ENCODE measurements around the gene RFPL4AL1. TPM values are rescaled to one million over a fixed set of nuclear protein-coding genes. Genes with fewer than 3 reads are reported as not detected.

The RFPL4AL1 gene
- total RNA-seq, 1 experiment from 2014 or later: not detected

GRCh38 chr19:55813906-55814305 lies 45.0 kb downstream of the RFPL4AL1 start:
- no peaks in the 10 kb centered on the region for H3K36me3 ChIP-seq (ENCODE audit: control insufficient read depth in 1 of 2, insufficient read depth in 2 of 2, low read length in 2 of 2)
- H3K27ac ChIP-seq (ENCODE audit: low read depth, low read length): no peak overlapping the region
- no peak overlapping the region for H3K9ac ChIP-seq (ENCODE audit: low read length)
- H3K79me2 ChIP-seq (ENCODE audit: insufficient read depth, low read length): no peaks in the 10 kb centered on the region
- ChIA-PET CTCF (no interaction called here), POLR2A (no interaction called here), RAD21 (ENCODE audit: low non-redundant PET in 1 of 2, low total read pairs in 2 of 2, uncharacterized antibody in 2 of 2, unreplicated experiment in 2 of 2) (no interaction called here)
- H2AFZ ChIP-seq (ENCODE audit: low read depth, low read length, poor library complexity, severe bottlenecking): no peak overlapping the region
- H3K27me3 ChIP-seq (ENCODE audit: insufficient read depth, low read length): peaks cover 9% of the 10 kb centered on the region; the same call in 1 of the 2 replicates
- DNase-seq (ENCODE audit: low read depth, low spot score) (no peak), ATAC-seq (no peak)
- no peak overlapping the region for H3K4me3 ChIP-seq (replicated peaks in 1 of 2; ENCODE audit: low read depth in 1 of 2, low read length in 2 of 2)
- intact Hi-C loops (cut with micrococcal nuclease): loop anchor here (5.0 kb wide), 1 partner anchor 182 kb away; no protein-coding TSS in a partner anchor
- BruUV-seq (replicated peaks): no TSS peak
- H3K4me2 ChIP-seq (ENCODE audit: low read length): no peak overlapping the region
- no peaks in the 10 kb centered on the region for H3K9me2 ChIP-seq (ENCODE audit: insufficient read depth)
- TF ChIP-seq YY1 (IDR thresholded peaks at IDR 0.05; ENCODE audit: extremely low read depth, insufficient replicate concordance, low read depth, low read length) (no peak), ELF1 (IDR thresholded peaks at IDR 0.05; ENCODE audit: borderline replicate concordance, low read depth) (no peak), FOSL1 (IDR thresholded peaks at IDR 0.05; ENCODE audit: low read depth) (no peak), SRF (IDR thresholded peaks at IDR 0.05; ENCODE audit: low read depth) (no peak), EZH2 (IDR thresholded peaks at IDR 0.05) (no peak), ZNF274 (IDR thresholded peaks at IDR 0.05; ENCODE audit: low read depth, low read length) (no peak), TCF7L2 (IDR thresholded peaks at IDR 0.05; ENCODE audit: borderline replicate concordance, extremely low read depth, insufficient read depth, insufficient read length) (no peak), RAD21 (IDR thresholded peaks at IDR 0.05; ENCODE audit: low read depth) (no peak), SP1 (IDR thresholded peaks at IDR 0.05; ENCODE audit: low read depth) (no peak), POLR2A (IDR thresholded peaks at IDR 0.05; ENCODE audit: borderline replicate concordance, extremely low read depth, insufficient read depth, insufficient read length) (no peak), EZH2phosphoT487 (IDR thresholded peaks at IDR 0.05; ENCODE audit: borderline replicate concordance) (no peak), ZFX (IDR thresholded peaks at IDR 0.05) (no peak)
- TF ChIP-seq, protein P1, sequence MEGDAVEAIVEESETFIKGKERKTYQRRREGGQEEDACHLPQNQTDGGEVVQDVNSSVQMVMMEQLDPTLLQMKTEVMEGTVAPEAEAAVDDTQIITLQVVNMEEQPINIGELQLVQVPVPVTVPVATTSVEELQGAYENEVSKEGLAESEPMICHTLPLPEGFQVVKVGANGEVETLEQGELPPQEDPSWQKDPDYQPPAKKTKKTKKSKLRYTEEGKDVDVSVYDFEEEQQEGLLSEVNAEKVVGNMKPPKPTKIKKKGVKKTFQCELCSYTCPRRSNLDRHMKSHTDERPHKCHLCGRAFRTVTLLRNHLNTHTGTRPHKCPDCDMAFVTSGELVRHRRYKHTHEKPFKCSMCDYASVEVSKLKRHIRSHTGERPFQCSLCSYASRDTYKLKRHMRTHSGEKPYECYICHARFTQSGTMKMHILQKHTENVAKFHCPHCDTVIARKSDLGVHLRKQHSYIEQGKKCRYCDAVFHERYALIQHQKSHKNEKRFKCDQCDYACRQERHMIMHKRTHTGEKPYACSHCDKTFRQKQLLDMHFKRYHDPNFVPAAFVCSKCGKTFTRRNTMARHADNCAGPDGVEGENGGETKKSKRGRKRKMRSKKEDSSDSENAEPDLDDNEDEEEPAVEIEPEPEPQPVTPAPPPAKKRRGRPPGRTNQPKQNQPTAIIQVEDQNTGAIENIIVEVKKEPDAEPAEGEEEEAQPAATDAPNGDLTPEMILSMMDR (IDR thresholded peaks at IDR 0.05 in 2 of 3, conservative IDR thresholded peaks at IDR 0.05 in 1 of 3; ENCODE audit: borderline replicate concordance in 1 of 3, insufficient read depth in 1 of 3, low read depth in 2 of 3, low read length in 2 of 3): no peak
- TF ChIP-seq, protein P2, sequence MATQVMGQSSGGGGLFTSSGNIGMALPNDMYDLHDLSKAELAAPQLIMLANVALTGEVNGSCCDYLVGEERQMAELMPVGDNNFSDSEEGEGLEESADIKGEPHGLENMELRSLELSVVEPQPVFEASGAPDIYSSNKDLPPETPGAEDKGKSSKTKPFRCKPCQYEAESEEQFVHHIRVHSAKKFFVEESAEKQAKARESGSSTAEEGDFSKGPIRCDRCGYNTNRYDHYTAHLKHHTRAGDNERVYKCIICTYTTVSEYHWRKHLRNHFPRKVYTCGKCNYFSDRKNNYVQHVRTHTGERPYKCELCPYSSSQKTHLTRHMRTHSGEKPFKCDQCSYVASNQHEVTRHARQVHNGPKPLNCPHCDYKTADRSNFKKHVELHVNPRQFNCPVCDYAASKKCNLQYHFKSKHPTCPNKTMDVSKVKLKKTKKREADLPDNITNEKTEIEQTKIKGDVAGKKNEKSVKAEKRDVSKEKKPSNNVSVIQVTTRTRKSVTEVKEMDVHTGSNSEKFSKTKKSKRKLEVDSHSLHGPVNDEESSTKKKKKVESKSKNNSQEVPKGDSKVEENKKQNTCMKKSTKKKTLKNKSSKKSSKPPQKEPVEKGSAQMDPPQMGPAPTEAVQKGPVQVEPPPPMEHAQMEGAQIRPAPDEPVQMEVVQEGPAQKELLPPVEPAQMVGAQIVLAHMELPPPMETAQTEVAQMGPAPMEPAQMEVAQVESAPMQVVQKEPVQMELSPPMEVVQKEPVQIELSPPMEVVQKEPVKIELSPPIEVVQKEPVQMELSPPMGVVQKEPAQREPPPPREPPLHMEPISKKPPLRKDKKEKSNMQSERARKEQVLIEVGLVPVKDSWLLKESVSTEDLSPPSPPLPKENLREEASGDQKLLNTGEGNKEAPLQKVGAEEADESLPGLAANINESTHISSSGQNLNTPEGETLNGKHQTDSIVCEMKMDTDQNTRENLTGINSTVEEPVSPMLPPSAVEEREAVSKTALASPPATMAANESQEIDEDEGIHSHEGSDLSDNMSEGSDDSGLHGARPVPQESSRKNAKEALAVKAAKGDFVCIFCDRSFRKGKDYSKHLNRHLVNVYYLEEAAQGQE (IDR thresholded peaks at IDR 0.05; ENCODE audit: low read depth): no peak
- TF ChIP-seq, protein P3, sequence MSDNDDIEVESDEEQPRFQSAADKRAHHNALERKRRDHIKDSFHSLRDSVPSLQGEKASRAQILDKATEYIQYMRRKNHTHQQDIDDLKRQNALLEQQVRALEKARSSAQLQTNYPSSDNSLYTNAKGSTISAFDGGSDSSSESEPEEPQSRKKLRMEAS (IDR thresholded peaks at IDR 0.05): no peak
- H4K20me1 ChIP-seq (ENCODE audit: insufficient read depth): no peaks in the 10 kb centered on the region
- no peaks in the 10 kb centered on the region for H3K9me3 ChIP-seq (ENCODE audit: control insufficient read depth in 1 of 2, insufficient read depth in 1 of 2, low read depth in 1 of 2, low read length in 2 of 2)
- H3K4me1 ChIP-seq (ENCODE audit: control insufficient read depth in 1 of 2, insufficient read depth in 2 of 2, low read length in 2 of 2): peaks cover 0 to 7% of the 10 kb centered on the region in 2 experiments; a peak in 2 of 4 replicates
